Naive thymus-derived CD4-positive, alpha-beta T cell (primary cell): ENCODE measurements around the gene NBEA. TPM values are rescaled to one million over a fixed set of nuclear protein-coding genes. Genes with fewer than 3 reads are reported as not detected.

Experiments used
- ATAC-seq: fragments of 150-1000 bp; cut with Tn5 transposase; 2 replicates; pipeline ENCODE4 v1.10.0; 2021; ENCODE audit warnings: mild to moderate bottlenecking, moderate library complexity
- CTCF ChIA-PET: fragments of 350-600 bp; sonication (Branson Sonifier 250); formaldehyde crosslinking; loops from one replicate; lab custom pipeline; 2021; ENCODE audit warnings: antibody characterized with exemption; lab: Charles Lee
- POLR2A ChIA-PET: fragments of 350-600 bp; sonication (Branson Sonifier 250); formaldehyde crosslinking; loops from one replicate; lab custom pipeline; 2021; ENCODE audit warnings: antibody characterized with exemption, inconsistent platforms; lab: Charles Lee
- DNase-seq, 9 donors: peaks; one replicate each; pipeline versions ENCODE4 v3.0.0 to v3.0.0-alpha.2; 2020 to 2022; ENCODE audit warnings: mixed read lengths in 1 of 9
- H3K27ac ChIP-seq: one replicate; pipeline ENCODE4 v1.7.0; 2013; ENCODE audit warnings: mild to moderate bottlenecking, low read depth, low read length, moderate library complexity
- H3K27me3 ChIP-seq, 2 donors: one replicate each; pipeline ENCODE4 v1.7.0; 2013; ENCODE audit warnings: low read length in 2 of 2, mild to moderate bottlenecking in 2 of 2, moderate library complexity in 2 of 2; ENCODE audit not compliant: control insufficient read depth in 2 of 2, insufficient read depth in 2 of 2
- H3K36me3 ChIP-seq, 3 experiments: 1 replicate in 2 of 3; 2 replicates in 1 of 3; pipeline ENCODE4 v1.7.0; 2013; ENCODE audit warnings: low read length in 3 of 3, mild to moderate bottlenecking in 3 of 3, moderate library complexity in 1 of 3; ENCODE audit not compliant: insufficient read depth in 3 of 3, control insufficient read depth in 2 of 3
- H3K4me1 ChIP-seq, 2 donors: one replicate each; pipeline ENCODE4 v1.7.0; 2013; ENCODE audit warnings: low read length in 2 of 2, mild to moderate bottlenecking in 2 of 2, moderate library complexity in 1 of 2; ENCODE audit not compliant: control insufficient read depth in 2 of 2, insufficient read depth in 2 of 2
- H3K4me3 ChIP-seq: 2 replicates; pipeline ENCODE4 v1.7.0; 2013; ENCODE audit warnings: mild to moderate bottlenecking, low read length
- H3K9me3 ChIP-seq, 3 experiments: 1 replicate in 2 of 3; 2 replicates in 1 of 3; pipeline ENCODE4 v1.7.0; 2013; ENCODE audit warnings: low read length in 3 of 3; ENCODE audit not compliant: control insufficient read depth in 2 of 3
- H3K27ac Mint-ChIP-seq, 9 donors: one replicate each; pipeline ENCODE4 v1.8.0; 2020 to 2022; ENCODE audit warnings: mixed read lengths in 9 of 9, mild to moderate bottlenecking in 8 of 9, moderate library complexity in 5 of 9, inconsistent platforms in 2 of 9
- H3K27me3 Mint-ChIP-seq, 5 donors: one replicate each; pipeline ENCODE4 v1.8.0; 2021 to 2022; ENCODE audit warnings: mixed read lengths in 5 of 5, mild to moderate bottlenecking in 1 of 5
- H3K36me3 Mint-ChIP-seq, 5 donors: one replicate each; pipeline ENCODE4 v1.8.0; 2020 to 2022; ENCODE audit warnings: mixed read lengths in 5 of 5, mild to moderate bottlenecking in 3 of 5, inconsistent platforms in 1 of 5
- H3K4me1 Mint-ChIP-seq, 7 donors: one replicate each; pipeline ENCODE4 v1.8.0; 2020 to 2022; ENCODE audit warnings: mixed read lengths in 7 of 7, mild to moderate bottlenecking in 3 of 7, inconsistent platforms in 1 of 7
- H3K4me3 Mint-ChIP-seq, 10 donors: one replicate each; pipeline ENCODE4 v1.8.0; 2020 to 2022; ENCODE audit warnings: mild to moderate bottlenecking in 10 of 10, mixed read lengths in 10 of 10, moderate library complexity in 6 of 10, inconsistent platforms in 2 of 10
- H3K9me3 Mint-ChIP-seq, 11 donors: one replicate each; pipeline ENCODE4 v1.8.0; 2020 to 2022; ENCODE audit warnings: mixed read lengths in 11 of 11, mild to moderate bottlenecking in 4 of 11, inconsistent platforms in 1 of 11, moderate library complexity in 1 of 11
- intact Hi-C, 2 donors: fragments of 100-400 bp; cut with micrococcal nuclease; formaldehyde crosslinking; loops; one replicate each; pipeline ENCODE4 v1.15.1; 2023
- polyA plus RNA-seq, 2 donors: library from polyadenylated mRNA; unstranded; fragments of 300-500 nt; fragmentation: Illumina TruSeq; gene quantifications; one replicate each; pipeline ENCODE4 v1.2.3, GENCODE V29; 2021
- total RNA-seq, 6 experiments: library from RNA in 5 of 6; stranded (reverse) in 5 of 6; gene quantifications; 1 replicate in 5 of 6; 2 replicates in 1 of 6; pipeline ENCODE4 v1.2.3 and lab custom pipeline; 2021 to 2026

NBEA gene
- total and polyA plus RNA-seq, 7 experiments from 2014 or later = 0.15 to 6.3 (median 3.2) TPM

- H3K4me1 Mint-ChIP-seq = no peaks in the 10 kb centered on the region
- ChIA-PET POLR2A (no interaction called here), CTCF (no interaction called here)
- no peak for DNase-seq
- Histone ChIP-seq H3K4me3 (no peak overlapping the region), H3K9me3 (no peaks in the 10 kb centered on the region), H3K36me3 (no peaks in the 10 kb centered on the region), H3K27me3 (no peaks in the 10 kb centered on the region), H3K27ac (no peak overlapping the region), H3K4me1 (no peaks in the 10 kb centered on the region)
- H3K9me3 Mint-ChIP-seq = peaks cover 0 to 9% (median 4%) of the 10 kb centered on the region in 11 donors
- no peak for ATAC-seq
- no peaks in the 10 kb centered on the region for H3K27me3 Mint-ChIP-seq
- no peak overlapping the region for H3K27ac Mint-ChIP-seq
- peaks cover 0 to 2% (median 0%) of the 10 kb centered on the region in 5 donors for H3K36me3 Mint-ChIP-seq
- intact Hi-C loops = no loop called here
- H3K4me3 Mint-ChIP-seq = no peak overlapping the region
Measured at GRCh38 chr13:35499196-35499662, 557.2 kb downstream of the NBEA start.

- intact Hi-C loops = no loop called here
- ATAC-seq = no peak
- Mint-ChIP-seq H3K4me3 (no peak overlapping the region), H3K27ac (no peak overlapping the region), H3K36me3 (no peaks in the 10 kb centered on the region), H3K4me1 (no peaks in the 10 kb centered on the region), H3K9me3 (peaks cover 0 to 7% (median 2%) of the 10 kb centered on the region in 11 donors), H3K27me3 (no peaks in the 10 kb centered on the region)
- H3K4me1 ChIP-seq = no peaks in the 10 kb centered on the region
- H3K27me3 ChIP-seq = no peaks in the 10 kb centered on the region
- H3K36me3 ChIP-seq = no peaks in the 10 kb centered on the region
- ChIA-PET POLR2A (no interaction called here), CTCF (no interaction called here)
- H3K4me3 ChIP-seq = no peak overlapping the region
- H3K27ac ChIP-seq = no peak overlapping the region
- DNase-seq = no peak
- no peaks in the 10 kb centered on the region for H3K9me3 ChIP-seq
Measured at GRCh38 chr13:35499676-35500075, 557.6 kb downstream of the NBEA start.

- no peaks in the 10 kb centered on the region for H3K27me3 ChIP-seq
- CTCF ChIA-PET = no interaction called here
- H3K4me1 ChIP-seq = no peaks in the 10 kb centered on the region
- no peak overlapping the region for H3K27ac Mint-ChIP-seq
- peaks cover 0 to 3% (median 0%) of the 10 kb centered on the region in 11 donors for H3K9me3 Mint-ChIP-seq
- H3K4me3 Mint-ChIP-seq = no peak overlapping the region
- POLR2A ChIA-PET = no interaction called here
- no peaks in the 10 kb centered on the region for H3K36me3 ChIP-seq
- no peak for DNase-seq
- H3K27ac ChIP-seq = no peak overlapping the region
- intact Hi-C loops = no loop called here
- no peaks in the 10 kb centered on the region for H3K27me3 Mint-ChIP-seq
- ATAC-seq = no peak
- H3K4me3 ChIP-seq = no peak overlapping the region
- no peaks in the 10 kb centered on the region for H3K4me1 Mint-ChIP-seq
- H3K9me3 ChIP-seq = no peaks in the 10 kb centered on the region
- H3K36me3 Mint-ChIP-seq = no peaks in the 10 kb centered on the region
Measured at GRCh38 chr13:35500144-35500543, 558.1 kb downstream of the NBEA start.

GRCh38 chr13:35501661-35502235 is 559.7 kb downstream of the NBEA start:
- no peaks in the 10 kb centered on the region for H3K36me3 Mint-ChIP-seq
- H3K9me3 ChIP-seq = no peaks in the 10 kb centered on the region
- H3K9me3 Mint-ChIP-seq = no peaks in the 10 kb centered on the region
- H3K4me3 ChIP-seq = no peak overlapping the region
- no peaks in the 10 kb centered on the region for H3K4me1 Mint-ChIP-seq
- DNase-seq = no peak
- H3K4me3 Mint-ChIP-seq = no peak overlapping the region
- ChIA-PET POLR2A (no interaction called here), CTCF (no interaction called here)
- H3K36me3 ChIP-seq = no peaks in the 10 kb centered on the region
- no peaks in the 10 kb centered on the region for H3K27me3 ChIP-seq
- H3K4me1 ChIP-seq = no peaks in the 10 kb centered on the region
- no peaks in the 10 kb centered on the region for H3K27me3 Mint-ChIP-seq
- H3K27ac ChIP-seq = no peak overlapping the region
- intact Hi-C loops = no loop called here
- H3K27ac Mint-ChIP-seq = no peak overlapping the region
- no peak for ATAC-seq

DNA sequence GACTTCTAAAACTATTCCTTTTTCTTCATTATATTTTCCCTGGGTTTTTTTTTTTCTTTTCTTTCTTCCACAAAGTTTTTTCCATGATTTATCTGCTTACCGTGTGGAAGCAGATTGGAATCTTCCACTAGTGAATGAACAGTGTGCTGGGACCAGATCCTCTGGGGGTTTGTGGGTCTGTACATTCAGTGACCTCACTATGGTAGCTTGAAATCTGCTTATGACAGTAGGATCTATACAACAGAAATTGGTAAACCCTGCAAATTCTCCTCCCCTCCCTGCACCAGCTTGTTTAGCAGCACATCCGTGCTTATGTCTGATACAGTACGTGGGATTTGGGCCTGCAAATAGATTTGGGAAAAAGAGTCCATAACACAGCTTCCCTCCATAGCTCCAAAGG is 560.4 kb downstream of the NBEA start:
- H3K4me3 Mint-ChIP-seq = no peak overlapping the region
- H3K27me3 ChIP-seq = no peaks in the 10 kb centered on the region
- no peaks in the 10 kb centered on the region for H3K4me1 ChIP-seq

GRCh38 chr13:35512271-35512920 is 570.3 kb downstream of the NBEA start:
- no peak overlapping the region for H3K27ac ChIP-seq
- Mint-ChIP-seq H3K4me3 (no peak overlapping the region), H3K27ac (no peak overlapping the region), H3K36me3 (peaks cover 0 to 6% (median 4%) of the 10 kb centered on the region in 5 donors), H3K4me1 (no peaks in the 10 kb centered on the region), H3K9me3 (peaks cover 0 to 6% (median 0%) of the 10 kb centered on the region in 11 donors), H3K27me3 (peaks cover 0 to 7% (median 0%) of the 10 kb centered on the region in 5 donors)
- H3K9me3 ChIP-seq = no peaks in the 10 kb centered on the region
- ChIA-PET CTCF (no interaction called here), POLR2A (no interaction called here)
- H3K27me3 ChIP-seq = no peaks in the 10 kb centered on the region
- ATAC-seq (peak; percentile 45), DNase-seq (no peak)
- no peaks in the 10 kb centered on the region for H3K36me3 ChIP-seq
- intact Hi-C loops = no loop called here
- H3K4me3 ChIP-seq = no peak overlapping the region
- no peaks in the 10 kb centered on the region for H3K4me1 ChIP-seq

More for the DNA sequence above, 560.4 kb downstream of the NBEA start:
- Mint-ChIP-seq H3K27me3 (no peaks in the 10 kb centered on the region), H3K27ac (no peak overlapping the region), H3K9me3 (no peaks in the 10 kb centered on the region), H3K36me3 (no peaks in the 10 kb centered on the region), H3K4me1 (no peaks in the 10 kb centered on the region)
- DNase-seq = no peak
- intact Hi-C loops = no loop called here
- H3K36me3 ChIP-seq = no peaks in the 10 kb centered on the region
- H3K4me3 ChIP-seq = no peak overlapping the region
- ChIA-PET POLR2A (no interaction called here), CTCF (no interaction called here)
- no peak overlapping the region for H3K27ac ChIP-seq
- no peaks in the 10 kb centered on the region for H3K9me3 ChIP-seq
- ATAC-seq = no peak

- no peak overlapping the region for H3K4me3 Mint-ChIP-seq
- no peaks in the 10 kb centered on the region for H3K27me3 ChIP-seq
- DNase-seq = no peak
- H3K27ac ChIP-seq = no peak overlapping the region
- no peak for ATAC-seq
- no peak overlapping the region for H3K4me3 ChIP-seq
- H3K4me1 ChIP-seq = no peaks in the 10 kb centered on the region
- peaks cover 0 to 6% (median 0%) of the 10 kb centered on the region in 11 donors for H3K9me3 Mint-ChIP-seq
- no peak overlapping the region for H3K27ac Mint-ChIP-seq
- H3K9me3 ChIP-seq = no peaks in the 10 kb centered on the region
- H3K36me3 Mint-ChIP-seq = peaks cover 0 to 6% (median 4%) of the 10 kb centered on the region in 5 donors
- no peaks in the 10 kb centered on the region for H3K36me3 ChIP-seq
- intact Hi-C loops = no loop called here
- peaks cover 0 to 8% (median 0%) of the 10 kb centered on the region in 5 donors for H3K27me3 Mint-ChIP-seq
- H3K4me1 Mint-ChIP-seq = no peaks in the 10 kb centered on the region
- ChIA-PET POLR2A (no interaction called here), CTCF (no interaction called here)
Measured at GRCh38 chr13:35514061-35514477, 572.0 kb downstream of the NBEA start.
